Measurements from ENCODE around the gene GOLGA5.
"Not testable (repeated sequence)": the region's sequence is repeated elsewhere in the genome, so short reads cannot be mapped to it uniquely, and the experiment has no call there.

The GOLGA5 gene, protein sequence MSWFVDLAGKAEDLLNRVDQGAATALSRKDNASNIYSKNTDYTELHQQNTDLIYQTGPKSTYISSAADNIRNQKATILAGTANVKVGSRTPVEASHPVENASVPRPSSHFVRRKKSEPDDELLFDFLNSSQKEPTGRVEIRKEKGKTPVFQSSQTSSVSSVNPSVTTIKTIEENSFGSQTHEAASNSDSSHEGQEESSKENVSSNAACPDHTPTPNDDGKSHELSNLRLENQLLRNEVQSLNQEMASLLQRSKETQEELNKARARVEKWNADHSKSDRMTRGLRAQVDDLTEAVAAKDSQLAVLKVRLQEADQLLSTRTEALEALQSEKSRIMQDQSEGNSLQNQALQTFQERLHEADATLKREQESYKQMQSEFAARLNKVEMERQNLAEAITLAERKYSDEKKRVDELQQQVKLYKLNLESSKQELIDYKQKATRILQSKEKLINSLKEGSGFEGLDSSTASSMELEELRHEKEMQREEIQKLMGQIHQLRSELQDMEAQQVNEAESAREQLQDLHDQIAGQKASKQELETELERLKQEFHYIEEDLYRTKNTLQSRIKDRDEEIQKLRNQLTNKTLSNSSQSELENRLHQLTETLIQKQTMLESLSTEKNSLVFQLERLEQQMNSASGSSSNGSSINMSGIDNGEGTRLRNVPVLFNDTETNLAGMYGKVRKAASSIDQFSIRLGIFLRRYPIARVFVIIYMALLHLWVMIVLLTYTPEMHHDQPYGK

DNA sequence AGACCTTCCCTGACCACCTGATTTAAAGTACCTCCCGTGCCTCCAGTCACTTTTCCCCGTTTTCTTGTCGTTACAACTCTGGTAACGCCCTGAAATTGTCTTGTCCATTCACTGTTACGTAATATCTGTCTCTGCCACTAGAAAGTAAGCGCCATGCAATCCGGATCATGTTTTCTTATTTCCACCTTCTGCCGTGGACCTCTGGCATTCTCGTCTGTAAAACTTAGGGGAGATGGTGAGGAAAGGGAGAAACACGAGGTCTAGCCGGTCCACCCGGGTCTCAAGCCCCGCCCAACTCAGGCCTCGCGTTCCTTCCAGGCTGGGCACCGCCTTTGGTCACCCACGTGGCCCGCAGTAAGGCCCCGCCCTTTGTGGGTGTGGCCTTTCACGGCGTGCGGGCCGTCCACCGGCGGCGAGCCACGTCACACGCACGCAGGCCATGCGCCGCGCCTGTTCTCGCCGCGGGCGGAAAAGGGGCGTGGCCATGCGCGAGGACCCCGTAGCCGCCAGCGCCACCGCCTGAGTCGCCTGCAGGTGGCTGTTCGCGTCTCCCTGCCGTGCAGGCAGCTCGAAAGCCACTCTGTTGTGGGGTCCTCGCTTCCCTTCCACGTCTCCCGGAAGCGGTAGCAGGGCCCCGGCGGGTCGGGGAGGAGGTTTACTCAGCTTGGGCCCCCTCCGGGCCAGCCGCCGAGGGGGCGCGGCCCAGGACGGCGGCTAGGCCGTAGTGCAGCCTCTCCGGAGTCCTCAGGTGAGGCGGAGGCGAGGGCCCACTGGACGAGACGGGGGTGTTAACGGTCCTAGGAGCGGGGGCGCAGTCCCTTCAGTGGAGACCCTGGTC lies at the start of gene GOLGA5:
GOLGA5 (plus strand) TSS at position 597 of the 838 bp plus-strand sequence. CDS start 3,133 bp downstream, outside the sequence.
- in situ Hi-C loops (cut with HindIII; ENCODE audit: low sequenced_read_pairs): no loop called here

- in situ Hi-C loops (cut with HindIII; ENCODE audit: low sequenced_read_pairs): loop anchor here (5.0 kb wide), 1 partner anchor 60 kb away; no protein-coding TSS in a partner anchor
Observed at GRCh38 chr14:92747701-92748258, 46.3 kb upstream of the GOLGA5 start.

- in situ Hi-C loops (cut with HindIII; ENCODE audit: low sequenced_read_pairs): loop anchor here (5.0 kb wide), 1 partner anchor 61 kb away; no protein-coding TSS in a partner anchor
Observed at GRCh38 chr14:92748259-92749016, 45.7 kb upstream of the GOLGA5 start, which contains the start of gene LGMN. Gene LGMN (minus strand): TSS chr14:92748627. CDS start chr14:92732786, 15,841 bp downstream.

- in situ Hi-C loops (cut with HindIII; ENCODE audit: low sequenced_read_pairs): not testable (repeated sequence)
Observed at GRCh38 chr14:92750222-92750728, 43.8 kb upstream of the GOLGA5 start.

- in situ Hi-C loops (cut with HindIII; ENCODE audit: low sequenced_read_pairs): no loop called here
Observed at GRCh38 chr14:92750994-92751400, 43.1 kb upstream of the GOLGA5 start.

DNA sequence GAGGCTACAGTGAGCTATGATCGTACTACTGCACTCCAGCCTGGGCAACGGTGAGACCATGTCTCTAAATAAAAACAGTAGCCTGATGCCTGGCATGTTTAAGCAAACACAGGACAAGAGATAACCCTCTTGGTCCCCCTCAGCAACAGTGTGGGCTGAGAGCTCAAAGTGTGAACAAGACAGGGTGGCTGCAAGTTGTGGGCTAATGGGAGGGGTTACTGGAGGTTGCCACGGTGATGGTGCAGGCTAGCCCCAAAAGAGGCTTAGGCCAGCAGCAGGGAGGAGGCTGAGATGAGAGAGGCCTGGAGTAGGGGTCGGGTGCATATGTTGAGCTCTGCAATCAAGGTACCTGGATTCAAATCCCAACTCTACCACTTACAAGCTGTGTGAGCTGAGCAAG lies 42.3 kb upstream of the GOLGA5 start:
- in situ Hi-C loops (cut with HindIII; ENCODE audit: low sequenced_read_pairs): no loop called here

- in situ Hi-C loops (cut with HindIII; ENCODE audit: low sequenced_read_pairs): no loop called here
Observed at GRCh38 chr14:92753250-92753649, 40.9 kb upstream of the GOLGA5 start.

DNA sequence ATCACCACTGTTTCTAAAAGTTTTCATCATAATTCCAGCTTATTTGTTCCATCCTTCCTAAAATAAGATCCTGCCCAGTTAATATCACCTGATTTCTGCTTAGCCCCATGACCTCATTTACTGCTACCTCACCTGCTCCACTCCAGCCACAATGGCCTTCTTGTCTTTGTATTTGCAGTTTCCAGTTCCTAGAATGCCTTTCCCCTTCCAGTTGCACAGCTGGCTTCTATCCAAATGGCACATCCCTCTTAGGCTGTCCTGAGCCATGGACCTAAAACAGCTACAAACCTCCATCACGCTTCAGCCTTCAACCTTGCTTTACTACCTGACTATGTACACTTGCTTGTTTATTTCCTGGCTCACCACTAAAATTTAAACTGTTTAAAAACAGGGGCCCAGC lies 39.1 kb upstream of the GOLGA5 start:
- in situ Hi-C loops (cut with HindIII; ENCODE audit: low sequenced_read_pairs): no loop called here

DNA sequence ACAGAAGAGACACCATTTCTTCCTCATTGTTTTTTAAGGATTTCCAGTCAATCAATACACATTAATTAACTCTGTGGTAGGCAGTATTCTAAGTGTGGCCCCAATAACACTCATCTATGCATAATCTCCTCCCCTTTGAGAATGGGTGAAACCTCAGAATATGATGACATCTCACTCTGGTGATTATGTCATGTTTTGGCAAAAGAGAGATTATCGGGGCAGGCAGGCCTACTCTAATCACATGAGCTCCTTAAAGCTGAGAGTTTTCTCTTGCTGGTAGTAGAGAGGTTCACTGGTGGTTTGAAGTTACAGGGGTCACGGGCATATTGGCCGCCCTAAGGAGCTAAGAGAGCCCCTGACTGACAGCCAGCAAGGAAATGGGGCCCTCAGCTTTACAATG lies 38.6 kb upstream of the GOLGA5 start:
- in situ Hi-C loops (cut with HindIII; ENCODE audit: low sequenced_read_pairs): no loop called here

- in situ Hi-C loops (cut with HindIII; ENCODE audit: low sequenced_read_pairs): no loop called here
Observed at GRCh38 chr14:92756446-92756845, 37.7 kb upstream of the GOLGA5 start.

DNA sequence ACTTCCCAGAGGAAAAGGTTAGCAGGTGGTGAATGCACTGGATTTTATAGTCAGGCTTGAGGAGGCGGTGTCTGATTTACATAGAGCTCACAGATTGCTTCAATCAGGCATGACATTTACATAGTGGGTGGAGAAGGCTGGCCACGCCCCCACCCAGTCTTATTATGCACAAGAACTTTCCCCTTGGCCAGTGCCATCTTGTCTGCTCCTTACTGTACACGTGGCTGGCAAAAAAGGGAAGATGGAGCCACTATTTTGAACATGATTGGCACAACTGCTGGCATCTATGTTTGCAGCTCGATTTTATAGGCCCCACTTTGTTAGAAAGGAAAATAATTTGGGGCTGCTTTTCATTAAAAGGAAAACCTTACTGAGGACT lies 34.8 kb upstream of the GOLGA5 start:
- in situ Hi-C loops (cut with HindIII; ENCODE audit: low sequenced_read_pairs): no loop called here

- in situ Hi-C loops (cut with HindIII; ENCODE audit: low sequenced_read_pairs): no loop called here
Observed at GRCh38 chr14:92759679-92760523, 34.2 kb upstream of the GOLGA5 start.

DNA sequence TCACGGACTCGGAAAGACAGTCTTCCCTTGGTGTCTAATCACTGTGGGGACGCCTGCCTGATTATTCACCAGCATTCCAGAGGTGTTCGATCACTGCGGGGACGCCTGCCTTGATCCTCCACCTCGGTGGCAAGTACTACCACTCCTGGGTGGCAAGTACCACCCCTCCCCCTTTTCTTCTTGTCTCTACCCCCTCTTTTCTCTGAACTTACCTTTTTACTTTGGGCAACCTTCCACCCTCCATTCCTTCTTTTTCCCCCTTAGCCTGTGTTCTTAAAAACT lies 33.6 kb upstream of the GOLGA5 start:
- in situ Hi-C loops (cut with HindIII; ENCODE audit: low sequenced_read_pairs): no loop called here

DNA sequence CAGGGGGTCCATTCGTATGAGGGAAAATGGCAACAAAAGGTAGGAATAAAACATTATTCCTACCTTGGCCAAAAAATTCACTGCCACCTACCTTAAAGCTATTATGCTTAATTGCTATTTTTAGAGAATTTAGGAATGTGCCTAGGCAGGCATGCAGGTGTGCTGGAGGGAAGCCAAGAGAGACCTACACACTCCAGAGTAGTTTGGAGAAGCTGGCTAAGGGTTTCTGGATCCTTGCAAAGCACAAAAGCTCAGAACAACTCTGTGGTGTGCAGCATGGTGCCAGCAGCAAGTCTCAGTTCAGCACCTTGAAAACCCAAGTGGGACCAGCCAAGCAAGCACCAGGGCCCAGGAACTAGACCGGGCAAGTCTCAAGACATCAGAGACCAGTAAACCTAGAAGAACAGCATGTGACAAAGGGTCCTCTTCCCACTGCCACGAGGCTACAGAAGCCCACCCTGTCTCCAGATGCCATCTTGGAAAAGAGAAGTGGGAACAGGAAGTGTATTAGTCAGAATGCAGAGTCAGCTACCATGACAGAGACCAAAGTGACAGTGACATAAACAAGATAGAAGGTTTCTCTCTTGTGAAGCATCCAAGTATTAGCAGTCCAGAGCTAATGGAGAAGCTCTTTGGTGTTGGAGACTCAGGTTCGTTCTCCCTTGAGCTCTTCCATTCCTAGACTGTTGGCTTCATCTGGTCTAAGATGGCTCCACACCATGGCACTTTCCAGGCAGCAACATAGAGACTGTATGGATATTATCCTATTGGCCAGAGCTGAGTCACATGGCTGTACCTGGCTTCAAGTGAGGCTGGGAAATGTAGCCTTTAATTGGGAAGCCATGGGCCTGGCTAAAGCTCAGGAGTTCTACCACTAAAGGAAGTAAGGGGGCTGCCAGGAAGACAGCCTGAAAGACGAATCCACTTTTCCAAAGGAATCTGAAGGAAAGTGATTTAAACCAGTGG lies 30.2 kb upstream of the GOLGA5 start:
- in situ Hi-C loops (cut with HindIII; ENCODE audit: low sequenced_read_pairs): not testable (repeated sequence)

DNA sequence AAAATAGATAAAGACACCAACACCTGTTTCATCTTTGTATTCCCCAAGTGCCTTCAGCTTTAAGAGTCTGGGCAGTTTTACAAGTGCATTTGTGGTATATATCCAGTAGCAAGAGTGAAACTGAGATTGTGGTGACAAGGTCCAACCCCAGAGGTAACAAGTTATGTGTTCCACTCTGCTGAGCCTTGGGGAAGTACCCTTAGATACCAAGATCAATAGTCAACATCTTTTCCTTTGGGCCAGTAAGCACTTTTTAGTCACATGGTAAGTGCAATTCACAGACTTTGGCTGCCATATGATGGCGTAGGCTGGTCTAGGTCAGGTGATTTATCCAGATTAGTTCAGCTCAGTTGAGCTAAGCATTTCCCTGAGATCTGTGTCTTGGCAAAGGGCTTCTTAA lies 25.9 kb upstream of the GOLGA5 start:
- in situ Hi-C loops (cut with HindIII; ENCODE audit: low sequenced_read_pairs): not testable (repeated sequence)

DNA sequence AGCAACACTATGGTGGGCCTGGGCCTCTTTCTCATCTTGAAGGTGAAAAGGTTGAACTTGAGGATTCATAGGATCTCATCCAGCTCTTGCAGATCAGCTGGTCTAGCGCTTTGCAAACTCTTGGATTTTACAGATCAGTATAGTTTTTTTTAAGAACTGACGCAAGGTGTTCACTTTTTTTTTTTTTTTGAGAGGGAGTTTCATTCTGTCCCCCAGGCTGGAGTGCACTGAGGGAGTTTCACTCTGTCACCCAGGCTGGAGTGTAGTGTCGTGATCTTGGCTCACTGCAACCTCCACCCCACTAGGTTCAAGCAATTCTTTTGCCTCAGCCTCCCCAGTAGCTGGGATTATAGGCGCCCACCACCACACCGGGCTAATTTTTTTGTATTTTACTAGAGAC lies 25.3 kb upstream of the GOLGA5 start:
- in situ Hi-C loops (cut with HindIII; ENCODE audit: low sequenced_read_pairs): no loop called here

DNA sequence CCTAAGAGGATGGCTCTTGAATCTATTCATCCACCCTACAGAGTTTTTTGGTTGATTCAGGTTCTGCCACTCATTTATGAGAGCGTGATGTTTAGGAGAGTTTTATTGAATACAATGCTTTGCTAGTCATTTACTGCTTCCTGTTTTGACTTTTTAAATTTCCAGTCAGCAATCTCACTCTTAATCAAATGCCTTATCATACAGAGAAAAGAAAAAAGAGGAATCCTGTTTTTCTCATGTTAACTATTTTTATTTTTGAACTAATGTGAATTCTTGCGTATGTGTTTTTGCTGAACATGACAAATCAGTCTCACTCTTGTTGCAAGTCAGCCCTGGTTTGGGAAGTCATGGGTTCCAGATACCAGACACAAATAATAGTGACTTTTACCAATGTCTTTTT lies 23.6 kb upstream of the GOLGA5 start:
- in situ Hi-C loops (cut with HindIII; ENCODE audit: low sequenced_read_pairs): no loop called here

DNA sequence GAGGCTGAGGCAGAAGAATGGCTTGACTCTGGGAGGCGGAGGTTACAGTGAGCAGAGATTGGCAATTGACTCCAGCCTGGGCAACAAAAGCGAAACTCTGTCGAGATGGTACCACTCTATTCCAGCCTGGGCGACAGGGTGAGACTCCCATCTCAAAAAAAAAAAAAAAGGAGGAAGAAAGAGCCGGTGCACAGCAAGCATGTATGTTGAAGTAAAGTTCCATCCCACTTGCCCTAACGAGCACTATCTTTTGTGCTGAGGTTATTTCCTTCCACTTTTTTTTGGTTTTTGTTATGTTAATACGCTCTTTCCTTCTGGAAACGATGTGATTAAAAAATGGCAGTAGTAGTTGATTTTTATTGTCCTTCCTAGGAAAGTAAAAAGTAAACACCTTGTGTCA lies 19.5 kb upstream of the GOLGA5 start:
- in situ Hi-C loops (cut with HindIII; ENCODE audit: low sequenced_read_pairs): no loop called here

Data from endothelial cell of hepatic sinusoid (primary cell).